ENCODE data around the gene ST14. TPM values are rescaled to one million over a fixed set of nuclear protein-coding genes. Genes with fewer than 3 reads are reported as not detected.

ST14 gene
- total RNA-seq, 3 donors from 2014 or later (not counting 1 experiment from before 2014, with no cell fraction given) = 0.61 to 1.9 (median 1.0) TPM

DNA sequence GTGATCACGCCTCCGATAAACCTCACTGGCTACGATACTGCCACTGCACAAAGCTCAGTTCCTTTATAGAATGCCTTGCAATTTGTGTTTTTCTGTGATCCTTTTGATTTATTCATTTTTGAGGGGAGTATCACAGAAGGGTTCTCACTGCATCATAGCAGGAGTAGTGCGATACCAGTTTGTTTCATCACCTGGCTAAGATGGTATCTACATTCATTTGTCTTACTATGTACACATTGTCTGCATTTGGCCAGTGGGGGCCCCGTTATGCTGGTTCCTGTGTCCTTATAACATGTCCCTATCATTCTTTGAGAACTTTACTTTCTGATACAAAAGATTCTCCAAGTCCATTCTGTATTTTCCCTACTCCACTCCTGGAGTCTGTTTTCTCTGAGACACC is 45.3 kb upstream of the ST14 start:
- DNase-seq (no peak), ATAC-seq (no peak)
- Histone ChIP-seq H3K4me1 (ENCODE audit: control insufficient read depth, insufficient read depth, low read length) (peaks cover 28% of the 10 kb centered on the region), H3K27ac (ENCODE audit: low read length) (no peak overlapping the region), H3K9me3 (ENCODE audit: control insufficient read depth, insufficient read depth, low read length) (no peaks in the 10 kb centered on the region), H3K27me3 (ENCODE audit: control insufficient read depth, insufficient read depth, low read length) (no peaks in the 10 kb centered on the region), H3K4me3 (ENCODE audit: low read length) (no peak overlapping the region), H3K36me3 (ENCODE audit: control insufficient read depth, insufficient read depth, low read length) (peaks cover 6% of the 10 kb centered on the region)
- H3K27me3 Mint-ChIP-seq (ENCODE audit: low read depth in 2 of 2) = no peaks in the 10 kb centered on the region
- TF ChIP-seq, protein P1, sequence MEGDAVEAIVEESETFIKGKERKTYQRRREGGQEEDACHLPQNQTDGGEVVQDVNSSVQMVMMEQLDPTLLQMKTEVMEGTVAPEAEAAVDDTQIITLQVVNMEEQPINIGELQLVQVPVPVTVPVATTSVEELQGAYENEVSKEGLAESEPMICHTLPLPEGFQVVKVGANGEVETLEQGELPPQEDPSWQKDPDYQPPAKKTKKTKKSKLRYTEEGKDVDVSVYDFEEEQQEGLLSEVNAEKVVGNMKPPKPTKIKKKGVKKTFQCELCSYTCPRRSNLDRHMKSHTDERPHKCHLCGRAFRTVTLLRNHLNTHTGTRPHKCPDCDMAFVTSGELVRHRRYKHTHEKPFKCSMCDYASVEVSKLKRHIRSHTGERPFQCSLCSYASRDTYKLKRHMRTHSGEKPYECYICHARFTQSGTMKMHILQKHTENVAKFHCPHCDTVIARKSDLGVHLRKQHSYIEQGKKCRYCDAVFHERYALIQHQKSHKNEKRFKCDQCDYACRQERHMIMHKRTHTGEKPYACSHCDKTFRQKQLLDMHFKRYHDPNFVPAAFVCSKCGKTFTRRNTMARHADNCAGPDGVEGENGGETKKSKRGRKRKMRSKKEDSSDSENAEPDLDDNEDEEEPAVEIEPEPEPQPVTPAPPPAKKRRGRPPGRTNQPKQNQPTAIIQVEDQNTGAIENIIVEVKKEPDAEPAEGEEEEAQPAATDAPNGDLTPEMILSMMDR (IDR thresholded peaks at IDR 0.05) = no peak
- peaks cover 46 to 51% of the 10 kb centered on the region in 2 donors for H3K4me1 Mint-ChIP-seq
- H3K9me3 Mint-ChIP-seq = no peaks in the 10 kb centered on the region
- peaks cover 7% of the 10 kb centered on the region for H3K36me3 Mint-ChIP-seq
- WGBS (ENCODE audit: insufficient coverage) = 92% methylated on average over 5 of the region's 5 CpGs
- intact Hi-C loops (cut with micrococcal nuclease) = no loop called here
- no peak overlapping the region for H3K4me3 Mint-ChIP-seq
- H3K27ac Mint-ChIP-seq = no peak overlapping the region

DNA sequence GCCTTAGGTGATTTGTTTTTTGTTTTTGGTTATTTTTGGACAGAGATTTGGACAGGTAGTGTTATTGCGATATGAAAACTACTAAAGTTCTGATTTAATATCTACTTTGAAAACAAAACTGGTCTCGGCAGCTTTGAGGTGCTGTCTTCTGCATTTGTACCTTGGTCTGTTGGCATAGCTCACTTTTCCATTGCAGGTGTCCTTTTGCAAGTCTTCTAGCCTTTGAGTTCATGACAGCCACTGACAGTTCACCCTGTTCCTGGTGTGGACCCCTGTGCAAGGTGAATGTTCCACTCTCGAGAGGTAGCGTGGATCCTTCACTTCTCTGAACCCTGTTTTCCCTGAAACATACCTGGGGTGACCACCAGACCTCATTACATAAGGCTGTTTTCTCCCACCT is 44.9 kb upstream of the ST14 start:
- Histone ChIP-seq H3K4me1 (ENCODE audit: control insufficient read depth, insufficient read depth, low read length) (peaks cover 29% of the 10 kb centered on the region), H3K36me3 (ENCODE audit: control insufficient read depth, insufficient read depth, low read length) (peaks cover 6% of the 10 kb centered on the region), H3K27ac (ENCODE audit: low read length) (no peak overlapping the region), H3K9me3 (ENCODE audit: control insufficient read depth, insufficient read depth, low read length) (no peaks in the 10 kb centered on the region), H3K27me3 (ENCODE audit: control insufficient read depth, insufficient read depth, low read length) (no peaks in the 10 kb centered on the region), H3K4me3 (ENCODE audit: low read length) (no peak overlapping the region)
- ATAC-seq (no peak), DNase-seq (no peak)
- intact Hi-C loops (cut with micrococcal nuclease) = loop anchor here (5.0 kb wide), 1 partner anchor 42 kb away; no protein-coding TSS in a partner anchor
- Mint-ChIP-seq H3K4me3 (no peak overlapping the region), H3K4me1 (peaks cover 46 to 52% of the 10 kb centered on the region in 2 donors), H3K9me3 (no peaks in the 10 kb centered on the region), H3K27ac (no peak overlapping the region), H3K36me3 (peaks cover 7% of the 10 kb centered on the region), H3K27me3 (ENCODE audit: low read depth in 2 of 2) (no peaks in the 10 kb centered on the region)
- TF ChIP-seq, protein P1 (IDR thresholded peaks at IDR 0.05) = no peak
- WGBS (ENCODE audit: insufficient coverage) = 97% methylated on average over 4 of the region's 4 CpGs

DNA sequence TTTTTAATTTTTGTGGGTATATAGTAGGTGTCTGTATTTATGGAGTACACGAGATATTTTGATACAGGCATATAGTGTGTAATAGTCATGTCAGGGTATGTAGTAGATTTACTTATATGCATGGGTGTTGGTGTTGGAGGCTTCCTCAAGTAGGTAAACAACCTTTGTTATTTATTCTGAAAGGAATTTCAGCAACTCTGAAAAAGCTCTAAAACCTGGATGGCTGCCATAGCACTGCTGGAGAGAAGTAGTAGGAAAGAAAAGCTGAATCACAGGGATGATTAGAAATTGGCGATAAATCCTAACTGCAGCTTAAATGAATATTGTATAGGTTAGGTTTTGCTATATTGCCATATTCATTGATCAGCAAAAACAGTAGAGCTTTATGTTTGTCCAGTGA is 44.4 kb upstream of the ST14 start:
- Mint-ChIP-seq H3K27ac (no peak overlapping the region), H3K9me3 (no peaks in the 10 kb centered on the region), H3K36me3 (peaks cover 7% of the 10 kb centered on the region), H3K4me3 (no peak overlapping the region), H3K4me1 (peaks cover 45 to 52% of the 10 kb centered on the region in 2 donors), H3K27me3 (ENCODE audit: low read depth in 2 of 2) (no peaks in the 10 kb centered on the region)
- no peak for DNase-seq
- Histone ChIP-seq H3K27me3 (ENCODE audit: control insufficient read depth, insufficient read depth, low read length) (no peaks in the 10 kb centered on the region), H3K27ac (ENCODE audit: low read length) (no peak overlapping the region), H3K9me3 (ENCODE audit: control insufficient read depth, insufficient read depth, low read length) (no peaks in the 10 kb centered on the region), H3K36me3 (ENCODE audit: control insufficient read depth, insufficient read depth, low read length) (peaks cover 6% of the 10 kb centered on the region), H3K4me1 (ENCODE audit: control insufficient read depth, insufficient read depth, low read length) (peaks cover 29% of the 10 kb centered on the region), H3K4me3 (ENCODE audit: low read length) (no peak overlapping the region)
- 95% methylated on average over 2 of the region's 2 CpGs for WGBS (ENCODE audit: insufficient coverage)
- TF ChIP-seq, protein P1 (IDR thresholded peaks at IDR 0.05) = no peak
- intact Hi-C loops (cut with micrococcal nuclease) = loop anchor here (5.0 kb wide), 1 partner anchor 43 kb away; no protein-coding TSS in a partner anchor
- no peak for ATAC-seq

DNA sequence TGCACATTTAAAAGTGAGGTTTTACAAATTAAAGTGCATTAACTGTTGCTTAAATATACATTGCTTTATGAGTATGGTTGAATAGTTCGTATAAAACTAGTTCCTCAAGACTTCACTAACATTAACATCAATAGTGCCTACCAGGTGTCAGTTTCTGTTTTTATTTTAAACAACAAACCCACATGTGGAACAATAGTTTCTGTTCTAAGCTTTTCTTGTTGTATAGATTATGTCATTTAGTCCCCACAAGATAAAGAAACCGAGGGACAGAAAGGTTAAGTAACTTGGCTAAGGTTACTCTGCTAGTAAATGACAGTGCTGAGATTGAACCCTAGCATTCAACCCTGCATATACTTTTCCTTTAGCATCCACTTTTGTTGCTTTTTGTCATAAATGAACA is 41.4 kb upstream of the ST14 start:
- no peaks in the 10 kb centered on the region for H3K27me3 ChIP-seq (ENCODE audit: control insufficient read depth, insufficient read depth, low read length)
- no peaks in the 10 kb centered on the region for H3K27me3 Mint-ChIP-seq (ENCODE audit: low read depth in 2 of 2)
- no peaks in the 10 kb centered on the region for H3K9me3 Mint-ChIP-seq
- peak overlapping the region; percentile 42 for H3K27ac ChIP-seq (ENCODE audit: low read length)
- H3K36me3 Mint-ChIP-seq = peaks cover 14% of the 10 kb centered on the region
- no peak for DNase-seq
- no peak overlapping the region for H3K4me3 ChIP-seq (ENCODE audit: low read length)
- peaks cover 22% of the 10 kb centered on the region for H3K4me1 ChIP-seq (ENCODE audit: control insufficient read depth, insufficient read depth, low read length)
- no peaks in the 10 kb centered on the region for H3K9me3 ChIP-seq (ENCODE audit: control insufficient read depth, insufficient read depth, low read length)
- TF ChIP-seq, protein P1 (IDR thresholded peaks at IDR 0.05) = no peak
- H3K27ac Mint-ChIP-seq = peak overlapping the region; percentile 54 to 75
- intact Hi-C loops (cut with micrococcal nuclease) = loop anchor here (5.0 kb wide), 1 partner anchor 46 kb away; no protein-coding TSS in a partner anchor
- peaks cover 14% of the 10 kb centered on the region for H3K36me3 ChIP-seq (ENCODE audit: control insufficient read depth, insufficient read depth, low read length)
- peak overlapping the region; percentile 78 for H3K4me3 Mint-ChIP-seq
- peaks cover 34 to 41% of the 10 kb centered on the region in 2 donors for H3K4me1 Mint-ChIP-seq
- peak in 1 of 3 donors; percentile 49 for ATAC-seq
- WGBS (ENCODE audit: insufficient coverage) = no CpG with 5 or more reads among the region's 2 CpGs

Data from natural killer cell (primary cell).